ENCODE results near the gene SLC66A2.

The SLC66A2 gene

DNA sequence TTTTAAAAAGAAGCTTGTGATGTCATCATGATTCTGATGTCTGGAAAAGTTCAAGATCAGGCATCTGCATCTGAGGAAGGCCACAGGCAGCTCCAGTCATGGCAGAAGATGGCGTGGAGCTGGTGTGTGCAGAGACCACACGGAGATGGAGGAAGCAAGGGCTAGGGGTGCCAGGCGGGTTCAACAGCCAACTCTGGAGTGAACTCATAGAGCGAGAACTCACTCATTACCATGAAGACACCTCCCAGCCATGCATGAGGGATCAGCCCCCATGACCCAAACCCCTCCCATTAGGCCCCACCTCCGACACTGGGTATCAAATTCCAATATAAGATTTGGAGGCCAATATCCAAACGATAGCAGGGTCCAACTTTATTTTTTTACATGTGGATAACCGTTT lies 92.1 kb downstream of the SLC66A2 start:
- Histone ChIP-seq H3K27me3 (ENCODE audit: insufficient read depth, poor library complexity, severe bottlenecking) (no peaks in the 10 kb centered on the region), H3K27ac (replicated peaks) (no peak overlapping the region), H3K4me3 (replicated peaks; ENCODE audit: insufficient read depth, low read length) (no peak overlapping the region)
- DNase-seq (ENCODE audit: low read depth in 1 of 2, low spot score in 1 of 2), result no peak
- TF ChIP-seq POLR2AphosphoS5 (IDR thresholded peaks at IDR 0.05; ENCODE audit: low read depth), result no peak
- no peak for TF ChIP-seq GABPA (IDR thresholded peaks at IDR 0.05; ENCODE audit: low read depth)
- no peak for TF ChIP-seq SPI1 (IDR thresholded peaks at IDR 0.05; ENCODE audit: borderline replicate concordance, low read depth)
- no peak for TF ChIP-seq CTCF (IDR thresholded peaks at IDR 0.05; ENCODE audit: insufficient read depth, low read length)
- TF ChIP-seq, protein P1, sequence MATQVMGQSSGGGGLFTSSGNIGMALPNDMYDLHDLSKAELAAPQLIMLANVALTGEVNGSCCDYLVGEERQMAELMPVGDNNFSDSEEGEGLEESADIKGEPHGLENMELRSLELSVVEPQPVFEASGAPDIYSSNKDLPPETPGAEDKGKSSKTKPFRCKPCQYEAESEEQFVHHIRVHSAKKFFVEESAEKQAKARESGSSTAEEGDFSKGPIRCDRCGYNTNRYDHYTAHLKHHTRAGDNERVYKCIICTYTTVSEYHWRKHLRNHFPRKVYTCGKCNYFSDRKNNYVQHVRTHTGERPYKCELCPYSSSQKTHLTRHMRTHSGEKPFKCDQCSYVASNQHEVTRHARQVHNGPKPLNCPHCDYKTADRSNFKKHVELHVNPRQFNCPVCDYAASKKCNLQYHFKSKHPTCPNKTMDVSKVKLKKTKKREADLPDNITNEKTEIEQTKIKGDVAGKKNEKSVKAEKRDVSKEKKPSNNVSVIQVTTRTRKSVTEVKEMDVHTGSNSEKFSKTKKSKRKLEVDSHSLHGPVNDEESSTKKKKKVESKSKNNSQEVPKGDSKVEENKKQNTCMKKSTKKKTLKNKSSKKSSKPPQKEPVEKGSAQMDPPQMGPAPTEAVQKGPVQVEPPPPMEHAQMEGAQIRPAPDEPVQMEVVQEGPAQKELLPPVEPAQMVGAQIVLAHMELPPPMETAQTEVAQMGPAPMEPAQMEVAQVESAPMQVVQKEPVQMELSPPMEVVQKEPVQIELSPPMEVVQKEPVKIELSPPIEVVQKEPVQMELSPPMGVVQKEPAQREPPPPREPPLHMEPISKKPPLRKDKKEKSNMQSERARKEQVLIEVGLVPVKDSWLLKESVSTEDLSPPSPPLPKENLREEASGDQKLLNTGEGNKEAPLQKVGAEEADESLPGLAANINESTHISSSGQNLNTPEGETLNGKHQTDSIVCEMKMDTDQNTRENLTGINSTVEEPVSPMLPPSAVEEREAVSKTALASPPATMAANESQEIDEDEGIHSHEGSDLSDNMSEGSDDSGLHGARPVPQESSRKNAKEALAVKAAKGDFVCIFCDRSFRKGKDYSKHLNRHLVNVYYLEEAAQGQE (IDR thresholded peaks at IDR 0.05; ENCODE audit: insufficient replicate concordance, low read depth), result no peak

- no peak for TF ChIP-seq POLR2AphosphoS5 (IDR thresholded peaks at IDR 0.05; ENCODE audit: low read depth)
- TF ChIP-seq, protein P1 (IDR thresholded peaks at IDR 0.05; ENCODE audit: insufficient replicate concordance, low read depth), result no peak
- TF ChIP-seq GABPA (IDR thresholded peaks at IDR 0.05; ENCODE audit: low read depth), result no peak
- no peak for TF ChIP-seq CTCF (IDR thresholded peaks at IDR 0.05; ENCODE audit: insufficient read depth, low read length)
- TF ChIP-seq SPI1 (IDR thresholded peaks at IDR 0.05; ENCODE audit: borderline replicate concordance, low read depth), result no peak
- Histone ChIP-seq H3K27ac (replicated peaks) (no peak overlapping the region), H3K27me3 (ENCODE audit: insufficient read depth, poor library complexity, severe bottlenecking) (no peaks in the 10 kb centered on the region), H3K4me3 (replicated peaks; ENCODE audit: insufficient read depth, low read length) (no peak overlapping the region)
- DNase-seq (ENCODE audit: low read depth in 1 of 2, low spot score in 1 of 2), result peak in 1 of 2 experiments; percentile 23
Measured at GRCh38 chr18:79857082-79857671, 94.3 kb downstream of the SLC66A2 start.

GRCh38 chr18:79856119-79857007 lies 95.1 kb downstream of the SLC66A2 start:
- TF ChIP-seq SPI1 (IDR thresholded peaks at IDR 0.05; ENCODE audit: borderline replicate concordance, low read depth) (no peak), GABPA (IDR thresholded peaks at IDR 0.05; ENCODE audit: low read depth) (peak; percentile 65), POLR2AphosphoS5 (IDR thresholded peaks at IDR 0.05; ENCODE audit: low read depth) (no peak)
- TF ChIP-seq, protein P1 (IDR thresholded peaks at IDR 0.05; ENCODE audit: insufficient replicate concordance, low read depth), result no peak
- peak; percentile 36 to 71 for DNase-seq (ENCODE audit: low read depth in 1 of 2, low spot score in 1 of 2)
- no peak overlapping the region for H3K27ac ChIP-seq (replicated peaks)
- H3K27me3 ChIP-seq (ENCODE audit: insufficient read depth, poor library complexity, severe bottlenecking), result no peaks in the 10 kb centered on the region
- no peak overlapping the region for H3K4me3 ChIP-seq (replicated peaks; ENCODE audit: insufficient read depth, low read length)
